Kidney capillary endothelial cell (primary cell): ENCODE measurements around the gene ADI1.

Experiments used
- DNase-seq: peaks from one replicate; pipeline ENCODE4 v3.0.0-alpha.2; 2018; ENCODE audit warnings: low spot score

Gene ADI1, protein sequence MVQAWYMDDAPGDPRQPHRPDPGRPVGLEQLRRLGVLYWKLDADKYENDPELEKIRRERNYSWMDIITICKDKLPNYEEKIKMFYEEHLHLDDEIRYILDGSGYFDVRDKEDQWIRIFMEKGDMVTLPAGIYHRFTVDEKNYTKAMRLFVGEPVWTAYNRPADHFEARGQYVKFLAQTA

DNA sequence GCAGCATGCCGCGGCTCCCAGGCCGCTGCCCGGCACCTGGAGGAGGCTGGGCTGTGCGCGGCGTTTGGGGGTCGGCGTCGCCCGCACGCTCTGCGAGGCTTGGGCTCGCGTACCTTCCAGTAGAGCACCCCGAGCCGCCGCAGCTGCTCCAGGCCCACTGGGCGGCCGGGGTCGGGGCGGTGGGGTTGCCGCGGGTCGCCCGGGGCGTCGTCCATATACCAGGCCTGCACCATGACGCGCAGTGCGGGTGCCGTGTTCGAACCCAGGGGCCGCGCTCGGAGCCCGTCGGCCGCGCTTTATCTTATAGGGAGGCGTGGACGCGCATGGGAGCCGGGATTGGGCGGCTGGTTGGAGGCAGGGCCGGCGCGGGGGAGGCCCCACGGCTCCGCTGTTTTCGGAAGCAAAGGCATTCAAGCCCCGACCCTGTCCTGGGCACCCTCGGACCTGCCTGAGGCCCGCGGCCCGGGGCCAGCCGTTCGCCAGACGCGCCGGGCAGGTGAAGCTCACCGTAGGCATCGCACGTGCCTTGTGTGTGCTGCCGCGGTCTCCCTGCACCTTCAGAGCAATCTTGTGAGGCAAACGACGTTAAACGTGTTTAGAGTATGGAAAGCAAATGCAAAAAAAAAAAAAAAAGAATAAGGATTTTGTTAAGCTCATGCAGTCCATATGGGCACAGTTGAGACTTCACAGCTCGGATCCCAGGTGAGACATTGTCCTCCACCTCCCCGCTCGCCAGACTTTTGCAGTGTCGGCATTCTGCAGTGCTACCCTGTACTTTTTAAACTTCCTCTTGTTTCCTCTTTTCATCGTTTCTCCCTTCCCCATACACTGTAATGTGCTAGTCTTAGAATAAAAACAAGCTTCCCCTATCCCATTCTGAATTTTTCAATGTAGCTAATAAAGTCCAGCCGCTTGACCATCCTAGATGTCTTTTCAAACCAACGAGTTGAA lies at the start of gene ADI1:
Gene ADI1 (minus strand): TSS at position 277 of the 951 bp plus-strand sequence. CDS start 44 bp downstream, at position 233.
- peak; percentile 62 for DNase-seq

DNA sequence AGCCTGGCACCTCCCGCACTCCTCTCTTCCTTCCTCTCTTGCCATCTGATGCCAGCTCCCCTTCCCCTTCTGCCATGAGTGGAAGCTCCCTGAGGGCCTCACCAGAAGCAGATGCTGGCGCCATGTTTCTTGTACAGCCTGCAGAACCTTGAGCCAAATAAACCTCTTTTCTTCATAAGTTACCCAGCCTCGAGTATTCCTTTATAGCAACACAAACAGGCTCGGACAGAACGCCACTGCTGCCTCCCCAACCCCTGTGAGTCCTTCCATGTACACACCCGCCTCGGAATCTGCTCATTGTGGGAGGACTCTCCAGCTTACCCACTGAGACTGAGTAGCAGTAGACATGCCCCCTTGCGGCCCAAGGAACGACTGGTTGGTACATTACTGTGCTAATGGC lies 47.5 kb upstream of the ADI1 start:
- no peak for DNase-seq

DNA sequence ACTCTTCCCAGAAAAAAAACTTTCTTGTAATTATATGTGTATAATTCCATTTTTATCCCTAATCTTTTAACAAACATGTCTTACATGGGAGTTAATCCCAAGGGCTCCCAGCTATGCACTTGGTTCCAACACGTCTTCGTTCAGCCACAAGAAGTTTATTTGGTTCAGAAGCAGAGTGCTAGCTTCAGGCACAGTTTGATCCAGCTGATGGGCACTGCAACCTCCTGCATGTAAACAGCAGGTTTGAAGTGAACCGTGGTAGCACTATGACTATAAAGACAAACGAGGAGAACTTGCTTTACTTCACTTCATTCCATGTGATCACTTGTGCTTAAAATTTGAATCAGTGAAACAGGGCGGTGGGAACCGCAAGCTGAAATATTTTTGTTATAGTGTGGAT lies 45.8 kb upstream of the ADI1 start:
- DNase-seq: no peak

DNA sequence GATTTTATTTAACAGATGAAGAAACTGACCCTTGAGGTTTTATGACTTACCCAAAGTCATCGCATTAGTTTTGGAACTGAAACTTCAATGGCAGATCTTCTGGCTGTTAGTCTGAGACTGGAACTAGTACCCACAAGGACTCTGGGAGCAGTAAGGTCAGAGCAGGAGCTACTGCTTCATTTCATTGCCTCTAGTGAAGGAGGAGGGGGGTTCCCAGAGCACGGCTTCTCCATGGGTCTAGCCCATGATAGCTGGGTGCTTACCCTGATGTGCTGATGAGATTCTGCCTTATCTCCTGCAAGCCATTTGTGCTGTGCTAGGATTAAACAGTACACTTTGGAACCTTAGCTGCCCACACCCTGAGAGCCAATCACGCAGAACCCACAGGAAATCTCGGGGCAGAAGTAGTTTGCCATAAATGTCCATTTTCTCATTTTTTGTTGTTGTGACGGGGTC lies 44.2 kb upstream of the ADI1 start:
- no peak for DNase-seq

DNA sequence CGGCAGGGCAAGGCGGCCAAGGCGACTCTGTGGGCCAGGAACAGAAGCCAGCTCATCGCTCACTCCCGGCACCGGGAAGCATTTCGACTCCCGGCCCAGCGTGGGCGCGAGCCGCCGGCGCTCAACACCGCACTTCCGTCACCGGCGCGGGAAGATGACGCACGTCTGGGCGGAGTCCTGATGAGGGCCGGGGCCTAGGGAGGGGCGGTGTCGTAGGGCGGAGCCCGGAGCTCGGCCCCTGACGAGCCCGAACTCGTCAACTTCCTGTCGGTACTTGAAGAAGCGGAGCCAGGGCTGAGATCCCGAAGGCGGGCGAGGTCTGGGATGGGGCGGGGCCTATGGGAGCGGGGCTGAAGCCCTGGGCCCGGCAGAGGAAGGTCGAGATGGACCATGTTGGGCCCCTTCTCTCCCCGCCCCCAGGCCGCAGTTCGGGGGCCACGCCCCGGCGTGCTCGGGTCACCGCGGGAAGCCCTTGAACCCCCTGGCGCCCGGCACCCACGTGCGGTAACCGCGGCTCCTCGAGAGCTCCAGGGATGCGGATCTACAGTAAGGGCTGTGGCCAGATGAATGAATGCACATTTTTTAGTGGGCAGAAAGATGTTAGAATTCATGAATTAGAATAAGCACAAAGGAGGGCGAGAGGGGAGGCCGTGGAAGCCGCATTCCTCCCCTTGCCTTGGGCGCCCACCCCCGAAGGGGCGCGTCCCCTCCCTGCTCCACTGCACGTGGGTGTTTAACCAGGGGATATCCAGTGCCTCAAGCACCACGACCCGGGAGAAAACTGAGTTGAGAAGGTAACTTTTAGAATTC lies 39.1 kb upstream of the ADI1 start, which contains the start of gene RNASEH1:
Gene RNASEH1 (minus strand): TSS at position 129 of the 810 bp plus-strand sequence. CDS start 73 bp downstream, at position 56.
- DNase-seq: peak; percentile 96

DNA sequence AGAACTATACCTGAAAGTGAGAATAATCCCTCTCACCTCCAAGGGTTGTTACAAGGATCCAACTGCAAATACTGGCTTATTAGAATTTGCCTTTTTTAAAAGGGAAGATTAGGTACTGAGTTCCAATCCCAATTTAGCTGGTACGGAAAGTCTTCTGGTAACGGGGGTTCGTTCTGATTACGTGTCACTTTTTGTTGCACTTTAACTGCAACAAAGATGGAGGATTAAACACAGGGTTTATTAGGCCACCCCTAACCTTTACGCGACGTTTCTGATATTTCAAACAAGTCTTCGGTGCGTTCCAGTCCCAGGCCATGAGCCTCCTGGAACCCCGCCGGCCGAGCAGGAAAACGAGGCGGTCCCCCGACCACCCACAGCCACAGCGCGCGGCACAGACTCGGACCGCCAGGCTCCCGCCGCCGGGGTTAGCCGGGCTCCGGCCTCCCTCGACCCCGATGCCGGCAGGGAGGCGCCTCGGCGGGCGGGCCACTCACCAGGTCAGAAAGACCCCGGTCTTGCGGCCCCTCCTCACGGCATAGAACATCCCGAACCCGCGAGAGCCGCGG lies 38.4 kb upstream of the ADI1 start:
- no peak for DNase-seq

DNA sequence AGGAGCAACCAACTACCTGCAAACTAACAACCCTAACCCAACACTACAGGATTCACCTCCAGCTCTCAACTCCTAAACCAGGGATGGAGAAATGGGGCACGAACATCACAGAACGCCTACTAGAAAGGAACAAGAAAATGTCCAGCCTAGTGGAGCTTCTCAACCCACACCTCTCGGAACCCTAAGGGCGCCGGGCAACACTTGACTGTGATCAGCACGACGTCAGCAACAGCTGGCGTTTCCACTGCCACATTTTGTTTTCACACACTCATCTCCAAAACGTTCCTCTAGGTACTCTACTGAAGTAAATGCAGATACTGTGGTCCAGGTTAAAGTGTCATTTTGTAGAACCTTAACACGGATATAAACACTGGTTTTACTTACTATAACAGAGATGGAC lies 34.6 kb upstream of the ADI1 start:
- no peak for DNase-seq

DNA sequence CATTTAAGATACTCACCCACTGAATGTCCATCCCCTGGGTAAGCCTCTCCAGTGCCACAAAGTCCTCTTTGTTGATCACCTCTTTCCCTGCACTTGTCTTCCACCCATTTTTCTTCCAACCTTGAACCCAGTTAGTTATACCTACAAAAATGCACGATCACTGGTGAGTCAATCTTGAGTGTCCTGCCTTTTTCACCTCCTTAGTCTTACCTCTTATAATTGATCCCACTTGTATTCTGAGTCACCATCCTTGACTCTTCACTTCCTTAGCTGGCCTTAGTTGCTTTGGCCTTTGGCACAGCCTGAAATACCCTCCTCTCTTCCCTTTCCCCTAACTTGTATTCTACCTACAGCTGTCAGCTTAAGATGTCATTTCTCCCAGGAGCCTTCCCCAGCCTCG lies 28.6 kb upstream of the ADI1 start:
- no peak for DNase-seq

DNA sequence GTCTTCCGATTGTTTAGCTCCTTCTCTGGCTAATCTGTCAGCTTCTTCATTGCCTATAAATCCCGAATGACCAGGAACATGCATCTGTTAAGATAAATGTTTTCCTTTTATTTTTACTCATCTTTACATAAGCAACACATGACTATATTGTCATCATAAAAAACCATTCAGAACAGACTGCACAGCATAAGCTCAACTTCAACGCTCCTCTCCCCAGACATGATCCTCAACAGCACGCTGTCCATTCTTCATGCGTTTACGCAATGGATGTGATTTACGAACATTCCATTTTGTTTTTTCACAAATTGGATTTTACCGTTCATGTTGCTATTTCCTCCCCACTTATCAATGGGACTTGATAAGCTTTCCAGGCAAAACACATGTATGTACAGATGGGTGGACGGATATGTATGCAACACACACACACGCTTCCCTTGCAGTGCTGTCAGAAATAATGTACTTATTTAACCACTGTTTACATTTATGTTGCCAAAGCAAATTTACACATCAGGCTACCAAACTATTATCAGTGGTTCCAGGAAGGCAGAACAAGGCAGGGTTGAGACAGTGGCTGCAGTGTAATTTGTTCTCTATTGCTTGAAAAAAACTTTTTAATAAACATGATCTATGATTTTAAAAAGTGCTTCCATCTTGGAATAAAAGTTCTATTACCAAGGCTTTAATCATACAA lies 26.6 kb upstream of the ADI1 start:
- DNase-seq: no peak

DNA sequence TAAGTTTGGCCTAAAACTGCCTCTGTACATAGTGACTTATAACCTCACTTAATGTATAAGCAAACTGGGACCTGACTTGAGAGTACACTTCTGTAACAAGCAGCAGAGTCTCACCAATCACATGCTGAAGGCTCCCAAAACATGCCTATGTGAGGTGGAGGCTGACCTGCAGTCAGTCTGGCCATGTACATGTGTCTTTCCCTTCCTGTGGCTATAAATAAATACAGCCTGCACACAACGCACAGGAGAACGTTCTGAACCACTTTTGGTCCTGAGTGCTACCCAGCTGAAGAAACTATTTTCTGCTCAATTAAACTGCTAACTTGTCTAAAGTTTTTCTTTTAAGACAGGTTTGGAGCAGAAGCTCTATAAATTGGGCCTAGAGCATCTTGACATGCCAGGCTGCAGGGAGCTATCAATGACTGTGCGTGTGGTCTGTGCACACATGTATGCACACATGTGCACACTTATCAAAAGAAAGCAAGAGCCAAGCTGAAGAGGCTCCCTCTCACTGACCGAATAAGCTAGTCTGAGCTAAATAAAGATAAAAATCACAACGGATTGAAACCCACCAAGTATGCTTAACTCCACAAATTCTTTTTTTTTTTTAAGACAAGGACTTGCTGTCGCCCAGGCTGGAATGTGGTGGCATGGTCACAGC lies 23.8 kb upstream of the ADI1 start:
- DNase-seq: no peak

DNA sequence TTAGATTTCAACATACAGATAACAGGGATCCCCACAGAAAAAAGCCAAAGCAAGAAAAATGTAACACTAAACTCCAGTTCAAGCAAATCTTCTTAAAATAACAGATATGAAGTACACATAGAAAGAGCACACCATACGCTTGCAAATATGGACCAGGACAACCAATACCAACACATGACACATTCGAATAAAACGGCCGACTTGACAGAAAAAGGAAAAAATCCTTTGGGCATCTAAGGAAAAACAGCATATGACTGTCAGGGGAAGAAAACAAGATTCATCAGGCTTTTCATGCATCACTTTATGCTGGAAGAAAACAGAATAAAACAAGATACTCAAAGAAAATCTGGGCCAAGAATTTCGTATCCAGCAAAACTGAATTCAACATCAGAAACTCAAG lies 22.8 kb upstream of the ADI1 start:
- no peak for DNase-seq

DNA sequence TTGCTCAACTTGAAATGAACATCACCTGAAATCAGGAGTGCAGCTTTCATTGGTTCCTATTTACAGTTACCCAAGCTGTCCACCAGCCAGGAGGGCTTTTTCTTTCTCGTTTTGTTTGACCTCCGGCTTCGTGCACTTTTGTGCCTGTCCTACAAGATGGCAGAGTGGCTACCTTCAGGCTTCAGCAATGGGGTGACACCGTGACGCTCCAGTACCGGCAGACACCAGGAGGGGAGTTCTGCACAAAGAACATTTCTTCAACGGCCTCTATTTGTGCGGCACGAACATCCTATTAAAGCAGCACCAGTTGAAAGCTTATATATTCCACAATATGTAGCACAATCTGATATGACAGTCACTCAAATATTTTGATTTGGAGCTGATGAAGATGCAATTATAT lies 20.5 kb upstream of the ADI1 start:
- DNase-seq: no peak

DNA sequence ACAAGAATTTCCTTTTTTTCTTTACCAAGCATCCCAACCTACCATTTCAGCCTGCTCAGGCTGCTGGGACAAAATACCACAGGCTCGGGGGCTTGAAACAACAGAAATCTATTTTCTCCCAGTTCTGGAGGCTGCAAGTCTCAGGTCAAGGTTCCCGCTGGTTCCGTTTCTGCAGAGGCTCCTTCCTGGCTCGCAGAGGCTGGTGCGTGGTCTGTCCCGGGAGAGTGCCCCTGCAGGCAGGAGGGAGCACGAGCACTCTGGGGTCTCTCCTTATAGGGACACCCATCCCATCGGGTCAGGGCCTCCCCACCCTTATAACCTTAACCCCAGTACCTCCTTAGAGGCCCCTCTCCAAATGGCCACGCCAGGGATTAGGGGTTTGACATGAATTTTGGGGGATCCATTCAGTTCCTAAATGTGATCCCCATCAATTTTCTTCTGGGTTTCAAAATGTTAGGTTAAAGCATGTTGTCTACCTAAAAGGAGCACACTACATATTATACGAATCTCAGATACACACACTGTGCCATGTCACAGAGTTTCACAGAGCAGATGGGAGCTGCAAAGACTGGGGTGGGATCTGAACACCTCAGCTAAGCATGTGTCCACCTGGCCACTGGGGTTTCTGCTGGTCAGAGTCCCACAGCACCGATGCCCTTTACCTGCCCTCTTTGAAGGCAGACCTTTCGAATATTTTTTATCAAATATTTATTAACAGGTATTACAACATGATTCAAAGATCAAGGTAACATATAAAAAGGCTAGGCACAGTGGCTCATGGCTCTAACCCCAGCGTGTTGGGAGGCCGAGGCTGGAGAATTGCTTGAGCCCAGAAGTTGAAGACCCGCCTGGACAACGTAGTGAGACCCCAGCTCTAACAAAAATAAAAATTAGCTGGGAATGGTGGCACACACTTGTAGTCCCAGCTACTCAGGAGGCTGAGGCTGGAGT lies 17.6 kb upstream of the ADI1 start:
- peak; percentile 53 for DNase-seq

DNA sequence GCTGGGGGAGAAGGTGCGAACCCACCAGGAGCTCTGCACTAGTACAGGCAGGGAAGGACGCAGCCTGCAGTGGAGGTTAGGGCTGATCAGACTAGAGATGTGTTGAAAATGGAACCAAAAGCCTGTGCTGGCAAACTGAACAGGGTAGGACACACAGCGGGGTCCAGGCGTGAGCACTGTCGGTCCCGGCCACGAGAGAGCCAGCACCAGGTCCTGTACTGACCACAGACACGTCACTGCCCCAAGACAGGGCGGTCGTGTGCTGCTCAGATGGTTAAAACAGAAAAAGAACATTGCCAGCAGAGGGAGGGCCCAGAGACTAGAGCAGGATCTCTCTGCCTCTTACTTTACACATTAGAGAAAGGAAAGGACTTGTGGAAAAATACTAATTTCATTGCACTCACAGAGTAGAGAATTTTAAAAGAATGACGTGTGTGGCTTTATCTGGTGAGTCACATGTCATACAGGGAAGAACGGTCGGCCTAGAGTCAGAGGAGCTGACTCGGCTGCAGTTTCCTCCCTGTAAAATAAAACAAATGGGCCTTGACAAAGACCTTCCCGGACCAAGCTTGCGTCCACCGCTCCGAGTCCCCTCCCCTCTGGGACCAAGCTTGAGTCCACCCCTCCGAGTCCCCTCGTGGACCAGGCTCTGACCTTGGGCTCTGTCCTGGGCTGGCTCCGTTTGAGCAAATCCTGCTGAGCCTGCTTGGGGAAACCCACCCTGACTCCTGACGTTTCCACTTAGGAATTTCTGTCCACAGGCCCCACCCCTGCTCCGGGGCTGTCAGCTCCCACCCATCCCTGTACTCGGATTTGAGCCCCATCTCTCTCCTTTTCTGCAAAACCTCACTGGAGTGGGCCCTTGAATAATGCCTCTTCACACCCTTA lies 16.7 kb upstream of the ADI1 start:
- peak; percentile 83 for DNase-seq

DNA sequence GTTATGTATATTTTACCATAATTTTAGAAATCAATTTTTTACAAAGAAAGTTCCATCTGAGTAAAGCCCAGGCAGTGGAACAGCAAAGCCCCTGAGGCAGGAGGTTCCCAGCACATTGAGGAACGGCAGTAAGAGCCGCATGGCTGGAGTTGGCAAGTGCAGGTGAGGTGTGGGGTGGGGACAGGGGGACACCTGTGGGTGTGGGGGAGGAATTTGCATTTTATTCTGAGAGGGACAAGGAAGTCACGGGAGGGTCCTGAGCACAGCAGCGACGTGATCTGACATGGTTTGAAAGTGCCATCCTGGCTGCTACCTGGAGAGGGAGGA lies 16.1 kb upstream of the ADI1 start:
- no peak for DNase-seq

DNA sequence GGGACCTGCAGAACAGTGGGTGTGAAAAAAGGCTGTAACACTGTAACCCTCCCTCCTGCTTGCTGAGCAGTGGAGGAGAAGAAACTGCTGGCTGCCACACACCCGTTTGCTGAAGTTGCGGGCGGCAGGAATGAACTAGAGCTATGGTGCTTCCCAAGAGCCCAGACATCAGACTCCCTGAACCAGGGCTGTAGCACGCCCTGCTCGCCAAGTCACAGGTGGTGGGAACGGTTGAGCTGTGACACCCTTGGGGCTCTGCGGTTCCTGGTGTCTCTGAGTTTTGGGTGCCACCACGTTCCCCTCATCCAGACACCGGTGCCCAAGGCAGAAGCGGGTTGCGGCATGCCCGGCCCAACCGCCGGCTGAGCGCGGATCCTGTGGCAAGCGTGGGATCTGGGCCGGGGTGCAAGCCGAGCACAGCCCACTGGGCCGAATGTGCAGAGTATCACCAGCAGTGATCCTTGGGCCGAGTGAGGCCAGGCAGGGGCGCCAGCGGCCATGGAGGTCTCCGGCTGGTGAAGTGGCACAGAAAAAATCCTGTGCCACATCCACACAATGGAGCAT lies 15.0 kb upstream of the ADI1 start:
- no peak for DNase-seq

DNA sequence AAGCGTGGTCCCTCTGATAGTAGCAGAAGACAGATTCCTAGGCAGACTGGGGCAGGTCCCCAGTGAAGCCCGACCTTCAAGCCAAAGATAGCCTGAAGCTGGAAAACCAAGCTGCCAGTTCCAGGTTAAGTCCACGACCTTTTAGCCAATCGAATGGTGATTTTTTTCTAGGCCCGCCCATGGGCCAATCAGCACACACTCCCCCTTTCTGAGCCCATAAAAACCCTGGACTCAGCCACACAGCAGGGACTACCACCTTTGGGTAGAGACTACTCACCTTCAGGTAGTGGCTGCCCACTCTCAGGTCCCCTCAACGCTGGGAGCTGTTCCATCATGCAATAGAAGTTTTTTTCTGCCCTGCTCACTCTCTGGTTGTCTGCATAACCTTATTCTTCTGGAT lies 14.5 kb upstream of the ADI1 start:
- DNase-seq: no peak

DNA sequence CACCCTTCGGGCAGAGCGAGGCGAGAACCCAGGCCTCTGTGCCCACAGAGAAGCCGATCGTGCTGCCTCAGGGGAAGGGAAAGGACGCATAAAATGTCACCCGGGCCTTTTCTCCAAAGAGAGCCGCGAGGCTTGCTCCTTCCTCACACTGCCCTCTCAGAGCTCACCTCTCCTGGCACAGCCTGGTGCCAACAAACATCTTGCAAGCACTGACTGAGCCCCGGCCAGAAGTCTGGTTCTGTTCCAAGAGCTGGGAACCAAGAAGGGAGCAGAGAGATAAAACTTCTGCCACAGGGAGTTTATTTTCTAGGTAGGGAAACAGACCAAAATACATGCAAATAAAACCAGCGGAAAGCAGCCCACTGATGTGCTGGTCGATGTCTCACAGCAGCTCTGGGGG lies 13.6 kb upstream of the ADI1 start:
- no peak for DNase-seq
